ENCODE results near the gene MEGF6. TPM values are rescaled to one million over a fixed set of nuclear protein-coding genes. Genes with fewer than 3 reads are reported as not detected.

Gene MEGF6
- total and polyA plus RNA-seq, 2 donors (not counting 3 experiments of a cell fraction or from before 2014, with no cell fraction given) = 22.5 to 63.7 TPM

GRCh38 chr1:3463408-3463863 lies 147.9 kb downstream of the MEGF6 start:
- no TSS peak for BruUV-seq (replicated peaks)
- Histone ChIP-seq H3K79me2 (ENCODE audit: control insufficient read depth, insufficient read depth, low read length) (no peaks in the 10 kb centered on the region), H3K27me3 (ENCODE audit: control insufficient read depth in 2 of 2, insufficient read depth in 2 of 2, low read length in 2 of 2) (no peaks in the 10 kb centered on the region), H3K9me3 (replicated peaks; ENCODE audit: control insufficient read depth, insufficient read depth, low read length) (no peaks in the 10 kb centered on the region), H3K36me3 (ENCODE audit: control insufficient read depth in 2 of 2, extremely low read depth in 1 of 2, insufficient read depth in 2 of 2, low read length in 2 of 2) (no peaks in the 10 kb centered on the region), H3K4me3 (replicated peaks in 1 of 3; ENCODE audit: insufficient read depth in 1 of 3, low read depth in 1 of 3, low read length in 3 of 3) (no peak overlapping the region), H4K20me1 (replicated peaks; ENCODE audit: control insufficient read depth, extremely low read depth, insufficient read depth, low read length) (no peaks in the 10 kb centered on the region), H2AFZ (ENCODE audit: low read depth, low read length) (no peak overlapping the region), H3K9me1 (replicated peaks; ENCODE audit: control insufficient read depth, extremely low read depth, insufficient read depth, low read length) (no peaks in the 10 kb centered on the region), H3K9ac (replicated peaks; ENCODE audit: extremely low read depth, insufficient read depth, low read length) (no peak overlapping the region), H3K4me1 (ENCODE audit: control insufficient read depth, extremely low read depth, insufficient read depth, low read length) (no peaks in the 10 kb centered on the region), H3K27ac (ENCODE audit: insufficient read depth, low read depth, low read length) (no peak overlapping the region), H3K4me2 (ENCODE audit: insufficient read depth, low read length) (no peak overlapping the region)
- CTCF ChIA-PET = interaction anchor here (0.6 to 2.9 kb wide), 3 partner anchors 10 to 261 kb away, joined by 3 to 17 read pairs (median 3); no protein-coding TSS in a partner anchor
- TF ChIP-seq MYC (IDR thresholded peaks at IDR 0.05; ENCODE audit: low read depth, low read length) = no peak
- no peak for TF ChIP-seq MAX (IDR thresholded peaks at IDR 0.05; ENCODE audit: insufficient read depth, insufficient read length)
- TF ChIP-seq, protein P1, sequence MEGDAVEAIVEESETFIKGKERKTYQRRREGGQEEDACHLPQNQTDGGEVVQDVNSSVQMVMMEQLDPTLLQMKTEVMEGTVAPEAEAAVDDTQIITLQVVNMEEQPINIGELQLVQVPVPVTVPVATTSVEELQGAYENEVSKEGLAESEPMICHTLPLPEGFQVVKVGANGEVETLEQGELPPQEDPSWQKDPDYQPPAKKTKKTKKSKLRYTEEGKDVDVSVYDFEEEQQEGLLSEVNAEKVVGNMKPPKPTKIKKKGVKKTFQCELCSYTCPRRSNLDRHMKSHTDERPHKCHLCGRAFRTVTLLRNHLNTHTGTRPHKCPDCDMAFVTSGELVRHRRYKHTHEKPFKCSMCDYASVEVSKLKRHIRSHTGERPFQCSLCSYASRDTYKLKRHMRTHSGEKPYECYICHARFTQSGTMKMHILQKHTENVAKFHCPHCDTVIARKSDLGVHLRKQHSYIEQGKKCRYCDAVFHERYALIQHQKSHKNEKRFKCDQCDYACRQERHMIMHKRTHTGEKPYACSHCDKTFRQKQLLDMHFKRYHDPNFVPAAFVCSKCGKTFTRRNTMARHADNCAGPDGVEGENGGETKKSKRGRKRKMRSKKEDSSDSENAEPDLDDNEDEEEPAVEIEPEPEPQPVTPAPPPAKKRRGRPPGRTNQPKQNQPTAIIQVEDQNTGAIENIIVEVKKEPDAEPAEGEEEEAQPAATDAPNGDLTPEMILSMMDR (IDR thresholded peaks at IDR 0.05; ENCODE audit: extremely low read depth in 1 of 2, insufficient read depth in 1 of 2, low read depth in 1 of 2, low read length in 2 of 2) = no peak
- TF ChIP-seq POLR2A (IDR thresholded peaks at IDR 0.05; ENCODE audit: low read depth, low read length) = no peak
- TF ChIP-seq POLR2AphosphoS5 (IDR thresholded peaks at IDR 0.05; ENCODE audit: insufficient read depth, low read depth, low read length) = no peak
- no peak for TF ChIP-seq GATA2 (IDR thresholded peaks at IDR 0.05; ENCODE audit: insufficient read depth, insufficient read length, low read depth, low read length)
- no peak for TF ChIP-seq FOS (IDR thresholded peaks at IDR 0.05; ENCODE audit: borderline replicate concordance, insufficient read depth, low read length)
- TF ChIP-seq JUN (IDR thresholded peaks at IDR 0.05; ENCODE audit: borderline replicate concordance, insufficient read depth, insufficient read length, low read depth) = no peak
- TF ChIP-seq EZH2 (IDR thresholded peaks at IDR 0.05; ENCODE audit: borderline replicate concordance, low read depth, low read length, severe bottlenecking) = no peak
- FAIRE-seq (no peak), DNase-seq (ENCODE audit: low read depth, low spot score) (no peak)
- dilution Hi-C loops (cut with MboI; ENCODE audit: extremely low pct_ligation_motif_present, low sequenced_read_pairs) (no loop called here), intact Hi-C loops (cut with micrococcal nuclease) (no loop called here)
- POLR2A ChIA-PET = no interaction called here

Data from endothelial cell of umbilical vein (primary cell).